ENCODE measurements around the gene PTP4A2. TPM values are rescaled to one million over a fixed set of nuclear protein-coding genes. Genes with fewer than 3 reads are reported as not detected.

PTP4A2 gene
- total RNA-seq (354 and 381 TPM in 2 replicates), polyA plus RNA-seq (300 and 374 TPM in 2 replicates)

- Histone ChIP-seq H3K4me3 (peak within 1 kb of the TSS; percentile 67), H3K79me2 (peaks cover 45% of the 10 kb centered on the region), H2AFZ (peak within 1 kb of the TSS; percentile 46), H4K20me1 (ENCODE audit: insufficient read depth, poor library complexity, severe bottlenecking) (peaks cover 38% of the 10 kb centered on the region), H3K9me2 (replicated peaks; ENCODE audit: insufficient read depth) (no peaks in the 10 kb centered on the region), H3K36me3 (replicated peaks; ENCODE audit: insufficient read depth, low read depth) (no peaks in the 10 kb centered on the region), H3K27ac (peak within 1 kb of the TSS; percentile 99), H3K4me2 (peak within 1 kb of the TSS; percentile 79), H3K9me3 (ENCODE audit: low read depth) (no peaks in the 10 kb centered on the region), H3K27me3 (no peaks in the 10 kb centered on the region), H3K4me1 (ENCODE audit: insufficient read depth) (peaks cover 47% of the 10 kb centered on the region)
- peak; percentile 97 for DNase-seq (ENCODE audit: low spot score)
- WGBS (ENCODE audit: low lambda C conversion rate, missing lambda C conversion rate) = 9% methylated on average over 42 of the region's 82 CpGs
- TF ChIP-seq CTCF (IDR thresholded peaks at IDR 0.05; ENCODE audit: poor library complexity) (peak; percentile 41), EZH2 (IDR thresholded peaks at IDR 0.05; ENCODE audit: borderline replicate concordance) (no peak)
Observed at GRCh38 chr1:31938184-31938975, at the start of gene PTP4A2. TSS of gene PTP4A2 (minus strand) at chr1:31938368. CDS start at chr1:31919065, 19,303 bp downstream.

GRCh38 chr1:31987135-31987619 is 49.0 kb upstream of the PTP4A2 start:
- no peaks in the 10 kb centered on the region for H3K9me2 ChIP-seq (replicated peaks; ENCODE audit: insufficient read depth)
- H3K27ac ChIP-seq = no peak overlapping the region
- no peak for DNase-seq (ENCODE audit: low spot score)
- H3K79me2 ChIP-seq = no peaks in the 10 kb centered on the region
- H4K20me1 ChIP-seq (ENCODE audit: insufficient read depth, poor library complexity, severe bottlenecking) = no peaks in the 10 kb centered on the region
- H3K4me1 ChIP-seq (ENCODE audit: insufficient read depth) = peaks cover 3% of the 10 kb centered on the region
- TF ChIP-seq EZH2phosphoT487 (IDR thresholded peaks at IDR 0.05; ENCODE audit: low read depth, severe bottlenecking, unreplicated experiment) (no peak), CTCF (IDR thresholded peaks at IDR 0.05; ENCODE audit: poor library complexity) (no peak), EZH2 (IDR thresholded peaks at IDR 0.05; ENCODE audit: borderline replicate concordance) (no peak)
- no peak overlapping the region for H3K4me2 ChIP-seq
- no peaks in the 10 kb centered on the region for H3K27me3 ChIP-seq
- no peak overlapping the region for H2AFZ ChIP-seq
- no peak overlapping the region for H3K4me3 ChIP-seq
- WGBS (ENCODE audit: low lambda C conversion rate, missing lambda C conversion rate) = 45% methylated on average over 9 of the region's 9 CpGs
- no peaks in the 10 kb centered on the region for H3K9me3 ChIP-seq (ENCODE audit: low read depth)
- no peaks in the 10 kb centered on the region for H3K36me3 ChIP-seq (replicated peaks; ENCODE audit: insufficient read depth, low read depth)

GRCh38 chr1:31985430-31985829 is 47.3 kb upstream of the PTP4A2 start:
- Histone ChIP-seq H3K36me3 (replicated peaks; ENCODE audit: insufficient read depth, low read depth) (no peaks in the 10 kb centered on the region), H4K20me1 (ENCODE audit: insufficient read depth, poor library complexity, severe bottlenecking) (no peaks in the 10 kb centered on the region), H3K4me1 (ENCODE audit: insufficient read depth) (peaks cover 3% of the 10 kb centered on the region), H2AFZ (no peak overlapping the region), H3K9me2 (replicated peaks; ENCODE audit: insufficient read depth) (no peaks in the 10 kb centered on the region), H3K9me3 (ENCODE audit: low read depth) (no peaks in the 10 kb centered on the region), H3K4me3 (no peak overlapping the region), H3K27ac (peak overlapping the region; percentile 21), H3K79me2 (no peaks in the 10 kb centered on the region), H3K4me2 (no peak overlapping the region), H3K27me3 (no peaks in the 10 kb centered on the region)
- no peak for TF ChIP-seq EZH2phosphoT487 (IDR thresholded peaks at IDR 0.05; ENCODE audit: low read depth, severe bottlenecking, unreplicated experiment)
- no peak for TF ChIP-seq EZH2 (IDR thresholded peaks at IDR 0.05; ENCODE audit: borderline replicate concordance)
- no peak for TF ChIP-seq CTCF (IDR thresholded peaks at IDR 0.05; ENCODE audit: poor library complexity)
- 66% methylated on average over 4 of the region's 4 CpGs for WGBS (ENCODE audit: low lambda C conversion rate, missing lambda C conversion rate)
- DNase-seq (ENCODE audit: low spot score) = no peak
